Limb (tissue), 2 donors: ENCODE data around the gene UGT1A5.

Experiments
- DNase-seq, 2 donors: peaks; one replicate each; pipeline ENCODE4 v3.0.0-alpha.2; 2016; ENCODE audit errors: extremely low spot score in 2 of 2

The UGT1A5 gene

GRCh38 chr2:233807966-233808935, 95.5 kb downstream of the UGT1A5 start:
- DNase-seq, result no peak

GRCh38 chr2:233810385-233810784, 97.7 kb downstream of the UGT1A5 start:
- DNase-seq, result no peak

GRCh38 chr2:233811087-233811486, 98.4 kb downstream of the UGT1A5 start:
- DNase-seq, result peak in 1 of 2 donors; percentile 3

- peak in 1 of 2 donors; percentile 8 for DNase-seq
Measured at GRCh38 chr2:233811732-233812131, 99.0 kb downstream of the UGT1A5 start.

GRCh38 chr2:233813236-233814055, 100.7 kb downstream of the UGT1A5 start:
- DNase-seq, result peak in 1 of 2 donors; percentile 11

- peak in 1 of 2 donors; percentile 12 for DNase-seq
Measured at GRCh38 chr2:233814056-233814835, 101.5 kb downstream of the UGT1A5 start.

- no peak for DNase-seq
Measured at GRCh38 chr2:233815861-233816260, 103.2 kb downstream of the UGT1A5 start.

GRCh38 chr2:233816334-233816733, 103.6 kb downstream of the UGT1A5 start:
- peak in 1 of 2 donors; percentile 7 for DNase-seq

GRCh38 chr2:233816771-233817170, 104.1 kb downstream of the UGT1A5 start:
- DNase-seq, result peak in 1 of 2 donors; percentile 20

GRCh38 chr2:233817361-233817911, 104.7 kb downstream of the UGT1A5 start:
- peak in 1 of 2 donors; percentile 17 for DNase-seq

GRCh38 chr2:233817995-233818638, 105.4 kb downstream of the UGT1A5 start:
- DNase-seq, result peak in 1 of 2 donors; percentile 11

- peak in 1 of 2 donors; percentile 15 for DNase-seq
Measured at GRCh38 chr2:233818639-233819621, 106.2 kb downstream of the UGT1A5 start.

- DNase-seq, result peak in 1 of 2 donors; percentile 8
Measured at GRCh38 chr2:233819884-233820773, 107.4 kb downstream of the UGT1A5 start.

GRCh38 chr2:233820774-233821105, 108.0 kb downstream of the UGT1A5 start:
- peak in 1 of 2 donors; percentile 4 for DNase-seq

- peak in 1 of 2 donors; percentile 5 for DNase-seq
Measured at GRCh38 chr2:233821196-233821595, 108.5 kb downstream of the UGT1A5 start.

- no peak for DNase-seq
Measured at GRCh38 chr2:233821709-233822100, 109.0 kb downstream of the UGT1A5 start.

- DNase-seq, result peak in 1 of 2 donors; percentile 14
Measured at GRCh38 chr2:233822101-233822771, 109.5 kb downstream of the UGT1A5 start.
